ENCODE data around the gene C6orf132.

The C6orf132 gene

GRCh38 chr6:42124223-42124836 is 18.1 kb downstream of the C6orf132 start:
- no peaks in the 10 kb centered on the region for H3K27me3 ChIP-seq (ENCODE audit: control insufficient read depth, insufficient read depth, low read length, poor library complexity, severe bottlenecking)
- no peaks in the 10 kb centered on the region for H3K9me3 ChIP-seq (ENCODE audit: control insufficient read depth, low read length)
- H3K27ac ChIP-seq (ENCODE audit: insufficient read depth, low read depth, low read length, poor library complexity, severe bottlenecking): no peak overlapping the region
- H3K36me3 ChIP-seq (ENCODE audit: control insufficient read depth, insufficient read depth, low read length): peaks cover 3% of the 10 kb centered on the region
- 90 to 91% methylated on average over 9 of the region's 9 CpGs for WGBS, 2 experiments
- no peaks in the 10 kb centered on the region for H3K4me1 ChIP-seq (ENCODE audit: control insufficient read depth, insufficient read depth, low read length)
- no peak overlapping the region for H3K4me3 ChIP-seq (ENCODE audit: insufficient read depth, low read depth, low read length)

GRCh38 chr6:42123379-42124103 is 18.9 kb downstream of the C6orf132 start:
- 93 to 95% methylated on average over 11 of the region's 11 CpGs for WGBS, 2 experiments
- H3K27me3 ChIP-seq (ENCODE audit: control insufficient read depth, insufficient read depth, low read length, poor library complexity, severe bottlenecking): no peaks in the 10 kb centered on the region
- H3K27ac ChIP-seq (ENCODE audit: insufficient read depth, low read depth, low read length, poor library complexity, severe bottlenecking): no peak overlapping the region
- H3K36me3 ChIP-seq (ENCODE audit: control insufficient read depth, insufficient read depth, low read length): peaks cover 3% of the 10 kb centered on the region
- H3K4me1 ChIP-seq (ENCODE audit: control insufficient read depth, insufficient read depth, low read length): no peaks in the 10 kb centered on the region
- no peak overlapping the region for H3K4me3 ChIP-seq (ENCODE audit: insufficient read depth, low read depth, low read length)
- no peaks in the 10 kb centered on the region for H3K9me3 ChIP-seq (ENCODE audit: control insufficient read depth, low read length)

GRCh38 chr6:42120895-42121865 is 21.2 kb downstream of the C6orf132 start:
- 95 to 96% methylated on average over 8 of the region's 8 CpGs for WGBS, 2 experiments

GRCh38 chr6:42118162-42119001 is 24.0 kb downstream of the C6orf132 start:
- H3K27me3 ChIP-seq (ENCODE audit: control insufficient read depth, insufficient read depth, low read length, poor library complexity, severe bottlenecking): no peaks in the 10 kb centered on the region
- H3K4me1 ChIP-seq (ENCODE audit: control insufficient read depth, insufficient read depth, low read length): no peaks in the 10 kb centered on the region
- WGBS, 2 experiments: 89 to 90% methylated on average over 10 of the region's 10 CpGs
- no peaks in the 10 kb centered on the region for H3K9me3 ChIP-seq (ENCODE audit: control insufficient read depth, low read length)
- H3K27ac ChIP-seq (ENCODE audit: insufficient read depth, low read depth, low read length, poor library complexity, severe bottlenecking): no peak overlapping the region
- no peak overlapping the region for H3K4me3 ChIP-seq (ENCODE audit: insufficient read depth, low read depth, low read length)
- no peaks in the 10 kb centered on the region for H3K36me3 ChIP-seq (ENCODE audit: control insufficient read depth, insufficient read depth, low read length)

More at GRCh38 chr6:42120895-42121865, 21.2 kb downstream of the C6orf132 start:
- Histone ChIP-seq H3K4me1 (ENCODE audit: control insufficient read depth, insufficient read depth, low read length) (no peaks in the 10 kb centered on the region), H3K27ac (ENCODE audit: insufficient read depth, low read depth, low read length, poor library complexity, severe bottlenecking) (no peak overlapping the region), H3K4me3 (ENCODE audit: insufficient read depth, low read depth, low read length) (no peak overlapping the region), H3K36me3 (ENCODE audit: control insufficient read depth, insufficient read depth, low read length) (no peaks in the 10 kb centered on the region), H3K27me3 (ENCODE audit: control insufficient read depth, insufficient read depth, low read length, poor library complexity, severe bottlenecking) (no peaks in the 10 kb centered on the region), H3K9me3 (ENCODE audit: control insufficient read depth, low read length) (no peaks in the 10 kb centered on the region)

- H3K9me3 ChIP-seq (ENCODE audit: control insufficient read depth, low read length): no peaks in the 10 kb centered on the region
- H3K27ac ChIP-seq (ENCODE audit: insufficient read depth, low read depth, low read length, poor library complexity, severe bottlenecking): no peak overlapping the region
- no peaks in the 10 kb centered on the region for H3K4me1 ChIP-seq (ENCODE audit: control insufficient read depth, insufficient read depth, low read length)
- H3K4me3 ChIP-seq (ENCODE audit: insufficient read depth, low read depth, low read length): no peak overlapping the region
- 92 to 96% methylated on average over 3 of the region's 3 CpGs for WGBS, 2 experiments
- no peaks in the 10 kb centered on the region for H3K36me3 ChIP-seq (ENCODE audit: control insufficient read depth, insufficient read depth, low read length)
- no peaks in the 10 kb centered on the region for H3K27me3 ChIP-seq (ENCODE audit: control insufficient read depth, insufficient read depth, low read length, poor library complexity, severe bottlenecking)
Observed at GRCh38 chr6:42117843-42118161, 24.6 kb downstream of the C6orf132 start.

- 90 to 91% methylated on average over 4 to 5 of the region's 5 CpGs for WGBS, 2 experiments
Observed at GRCh38 chr6:42113936-42114636, 28.3 kb downstream of the C6orf132 start.

GRCh38 chr6:42112351-42112750 is 30.1 kb downstream of the C6orf132 start:
- no peaks in the 10 kb centered on the region for H3K4me1 ChIP-seq (ENCODE audit: control insufficient read depth, insufficient read depth, low read length)
- H3K9me3 ChIP-seq (ENCODE audit: control insufficient read depth, low read length): no peaks in the 10 kb centered on the region
- no peak overlapping the region for H3K27ac ChIP-seq (ENCODE audit: insufficient read depth, low read depth, low read length, poor library complexity, severe bottlenecking)
- no peaks in the 10 kb centered on the region for H3K27me3 ChIP-seq (ENCODE audit: control insufficient read depth, insufficient read depth, low read length, poor library complexity, severe bottlenecking)
- WGBS, 2 experiments: 93 to 94% methylated on average over 1 of the region's 1 CpG
- H3K36me3 ChIP-seq (ENCODE audit: control insufficient read depth, insufficient read depth, low read length): no peaks in the 10 kb centered on the region
- H3K4me3 ChIP-seq (ENCODE audit: insufficient read depth, low read depth, low read length): no peak overlapping the region

More at GRCh38 chr6:42113936-42114636, 28.3 kb downstream of the C6orf132 start:
- Histone ChIP-seq H3K36me3 (ENCODE audit: control insufficient read depth, insufficient read depth, low read length) (no peaks in the 10 kb centered on the region), H3K27ac (ENCODE audit: insufficient read depth, low read depth, low read length, poor library complexity, severe bottlenecking) (no peak overlapping the region), H3K27me3 (ENCODE audit: control insufficient read depth, insufficient read depth, low read length, poor library complexity, severe bottlenecking) (no peaks in the 10 kb centered on the region), H3K4me3 (ENCODE audit: insufficient read depth, low read depth, low read length) (no peak overlapping the region), H3K9me3 (ENCODE audit: control insufficient read depth, low read length) (no peaks in the 10 kb centered on the region), H3K4me1 (ENCODE audit: control insufficient read depth, insufficient read depth, low read length) (no peaks in the 10 kb centered on the region)

GRCh38 chr6:42110683-42111082 is 31.7 kb downstream of the C6orf132 start:
- Histone ChIP-seq H3K36me3 (ENCODE audit: control insufficient read depth, insufficient read depth, low read length) (no peaks in the 10 kb centered on the region), H3K4me3 (ENCODE audit: insufficient read depth, low read depth, low read length) (no peak overlapping the region), H3K27me3 (ENCODE audit: control insufficient read depth, insufficient read depth, low read length, poor library complexity, severe bottlenecking) (no peaks in the 10 kb centered on the region), H3K27ac (ENCODE audit: insufficient read depth, low read depth, low read length, poor library complexity, severe bottlenecking) (no peak overlapping the region), H3K4me1 (ENCODE audit: control insufficient read depth, insufficient read depth, low read length) (no peaks in the 10 kb centered on the region), H3K9me3 (ENCODE audit: control insufficient read depth, low read length) (no peaks in the 10 kb centered on the region)
- 88 to 96% methylated on average over 3 of the region's 3 CpGs for WGBS, 2 experiments

- Histone ChIP-seq H3K27ac (ENCODE audit: insufficient read depth, low read depth, low read length, poor library complexity, severe bottlenecking) (no peak overlapping the region), H3K4me1 (ENCODE audit: control insufficient read depth, insufficient read depth, low read length) (peaks cover 3% of the 10 kb centered on the region), H3K36me3 (ENCODE audit: control insufficient read depth, insufficient read depth, low read length) (no peaks in the 10 kb centered on the region), H3K9me3 (ENCODE audit: control insufficient read depth, low read length) (no peaks in the 10 kb centered on the region), H3K27me3 (ENCODE audit: control insufficient read depth, insufficient read depth, low read length, poor library complexity, severe bottlenecking) (peaks cover 13% of the 10 kb centered on the region), H3K4me3 (ENCODE audit: insufficient read depth, low read depth, low read length) (no peak overlapping the region)
- WGBS, 2 experiments: 94 to 96% methylated on average over 2 of the region's 2 CpGs
Observed at GRCh38 chr6:42108071-42108470, 34.3 kb downstream of the C6orf132 start.

Data from ectodermal cell (in vitro differentiated cells).